HepG2 (cell line): ENCODE data around the gene INTS1. TPM values are rescaled to one million over a fixed set of nuclear protein-coding genes. Genes with fewer than 3 reads are reported as not detected.

Experiments used
- ARHGAP35 ChIP-seq: sonication (generic); formaldehyde crosslinking; IDR thresholded peaks from 2 replicates; pipeline ENCODE4 v1.9.0; 2022; ENCODE audit warnings: mild to moderate bottlenecking, inconsistent platforms, moderate library complexity, missing genetic modification reagents, borderline replicate concordance
- EED ChIP-seq: sonication (generic); formaldehyde crosslinking; IDR thresholded peaks from 2 replicates; pipeline ENCODE4 v1.5.0; 2020; ENCODE audit warnings: mild to moderate bottlenecking, missing genetic modification reagents
- FOSL2 ChIP-seq: sonication (generic); formaldehyde crosslinking; IDR thresholded peaks from 2 replicates; pipeline ENCODE4 v1.4.0; 2020; ENCODE audit warnings: missing genetic modification reagents
- GABPB1 ChIP-seq: IDR thresholded peaks from 2 replicates; pipeline ENCODE4 v1.6.1; 2016; ENCODE audit warnings: mild to moderate bottlenecking, missing genetic modification reagents, moderate library complexity, missing compliant biosample characterization
- HNRNPL ChIP-seq: fragments of 200-400 bp; formaldehyde crosslinking; IDR thresholded peaks from 2 replicates; pipeline ENCODE4 v1.6.1; 2017; ENCODE audit warnings: mild to moderate bottlenecking, low read depth, low read length
- MED1 ChIP-seq: sonication (generic); formaldehyde crosslinking; IDR thresholded peaks from 2 replicates; pipeline ENCODE4 v1.4.0; 2020; ENCODE audit warnings: missing genetic modification reagents
- NBN ChIP-seq: fragments of 450-650 bp; conservative IDR thresholded peaks from 2 replicates; pipeline ENCODE4 v1.6.1; 2017
- NKX3-1 ChIP-seq: sonication (generic); formaldehyde crosslinking; IDR thresholded peaks from 2 replicates; pipeline ENCODE4 v1.5.0; 2020; ENCODE audit warnings: missing genetic modification reagents
- RXRB ChIP-seq: IDR thresholded peaks from 2 replicates; pipeline ENCODE4 v1.6.1; 2016; ENCODE audit warnings: borderline replicate concordance, missing genetic modification reagents, missing compliant biosample characterization
- SIN3A ChIP-seq: IDR thresholded peaks from 2 replicates; pipeline ENCODE4 v1.6.1; 2011; ENCODE audit warnings: low read depth, mild to moderate bottlenecking, control low read depth, low read length, borderline replicate concordance
- SKI ChIP-seq: fragments of 450-650 bp; IDR thresholded peaks from one replicate; pipeline ENCODE4 v1.6.1; 2018; ENCODE audit warnings: mild to moderate bottlenecking; ENCODE audit not compliant: partially characterized antibody
- SNAPC4 ChIP-seq: sonication (generic); formaldehyde crosslinking; IDR thresholded peaks from 2 replicates; pipeline ENCODE4 v1.4.0; 2020; ENCODE audit warnings: mild to moderate bottlenecking, missing genetic modification reagents
- SRY ChIP-seq: sonication (generic); formaldehyde crosslinking; IDR thresholded peaks from 2 replicates; pipeline ENCODE4 v1.8.0; 2022; ENCODE audit warnings: mild to moderate bottlenecking, missing genetic modification reagents
- ZBTB20 ChIP-seq: sonication (generic); formaldehyde crosslinking; IDR thresholded peaks from 2 replicates; pipeline ENCODE4 v1.8.1; 2023; ENCODE audit warnings: missing genetic modification reagents, low read depth, mild to moderate bottlenecking, borderline replicate concordance
- ZFP41 ChIP-seq: sonication (generic); formaldehyde crosslinking; IDR thresholded peaks from 2 replicates; pipeline ENCODE4 v1.4.0; 2020; ENCODE audit warnings: mild to moderate bottlenecking, missing genetic modification reagents, borderline replicate concordance
- ZMAT5 ChIP-seq: sonication (generic); formaldehyde crosslinking; IDR thresholded peaks from 2 replicates; pipeline ENCODE4 v1.5.0; 2020; ENCODE audit warnings: mild to moderate bottlenecking, low read depth, missing genetic modification reagents, borderline replicate concordance
- ZNF224 ChIP-seq: sonication (generic); formaldehyde crosslinking; IDR thresholded peaks from 2 replicates; pipeline ENCODE4 v1.5.0; 2020; ENCODE audit warnings: mild to moderate bottlenecking, missing genetic modification reagents
- ZNF296 ChIP-seq: sonication (generic); formaldehyde crosslinking; conservative IDR thresholded peaks from 2 replicates; pipeline ENCODE4 v1.5.0; 2020; ENCODE audit warnings: mild to moderate bottlenecking, missing genetic modification reagents
- ZNF543 ChIP-seq: sonication (generic); formaldehyde crosslinking; IDR thresholded peaks from 2 replicates; pipeline ENCODE4 v1.4.0; 2020; ENCODE audit warnings: mild to moderate bottlenecking, missing genetic modification reagents
- ZNF770 ChIP-seq: sonication (generic); formaldehyde crosslinking; IDR thresholded peaks from 2 replicates; pipeline ENCODE4 v1.5.0; 2020; ENCODE audit warnings: mild to moderate bottlenecking, missing genetic modification reagents
- ZNF776 ChIP-seq: sonication (generic); formaldehyde crosslinking; IDR thresholded peaks from 2 replicates; pipeline ENCODE4 v1.4.0; 2020; ENCODE audit warnings: mild to moderate bottlenecking, missing genetic modification reagents
- ZNF878 ChIP-seq: sonication (generic); formaldehyde crosslinking; IDR thresholded peaks from 2 replicates; pipeline ENCODE4 v1.8.1; 2023; ENCODE audit warnings: mild to moderate bottlenecking, missing genetic modification reagents, moderate library complexity
- polyA plus RNA-seq, 8 experiments: library from polyadenylated mRNA; depleted of rRNA in 3 of 8; stranded (reverse) in 7 of 8; unstranded in 1 of 8; fragments of >200 nt; fragmentation: Illumina TruSeq in 4 of 8; extraction: Trizol in 4 of 8; gene quantifications; 2 replicates each; pipeline versions ENCODE4 v1.2.1 to v1.2.3, GENCODE V29; 2011 to 2016; ENCODE audit warnings: low read depth in 4 of 8, missing spikeins in 1 of 8, mixed read lengths in 1 of 8; ENCODE audit not compliant: insufficient read depth in 1 of 8
- total RNA-seq, 5 experiments: library from RNA; depleted of rRNA; stranded (reverse); fragments of >200 nt; fragmentation: Illumina TruSeq; extraction: Trizol; gene quantifications; 2 replicates each; pipeline ENCODE4 v1.2.3, GENCODE V29; 2016; ENCODE audit warnings: low read depth in 1 of 5

The INTS1 gene
- total and polyA plus RNA-seq, 2 of the 13 experiments (the other 11 are each of a cell fraction or from before 2014, with no cell fraction given) = 13.7 to 29.0 TPM

GRCh38 chr7:1531263-1531978, 27.2 kb upstream of the INTS1 start (continued):
- no peak for TF ChIP-seq SNAPC4 (CRISPR knock-in tag)
- TF ChIP-seq ZNF776 (CRISPR knock-in tag) = no peak
- peak; percentile 12; the same call in 1 of the 2 replicates for TF ChIP-seq ZNF770 (CRISPR knock-in tag)
- peak; percentile 56; the same call in 1 of the 2 replicates for TF ChIP-seq EED (CRISPR knock-in tag)
- no peak for TF ChIP-seq ZNF878 (CRISPR knock-in tag)
- peak; percentile 51; the same call in 1 of the 2 replicates for TF ChIP-seq GABPB1 (CRISPR knock-in tag)
- TF ChIP-seq HNRNPL = 0 out of 2 replicates have a peak, but pooled peaks have one; percentile 59
- peak; percentile 88; the same call in 1 of the 2 replicates for TF ChIP-seq ZNF296
- peak; percentile 45; the same call in 1 of the 2 replicates for TF ChIP-seq RXRB (CRISPR knock-in tag)
- TF ChIP-seq ZNF543 = 0 out of 2 replicates have a peak, but pooled peaks have one; percentile 10
- no peak for TF ChIP-seq ZFP41 (CRISPR knock-in tag)
- TF ChIP-seq SIN3A = peak; percentile 63; the same call in 1 of the 2 replicates
- TF ChIP-seq MED1 (CRISPR knock-in tag) = peak; percentile 57
- 0 out of 2 replicates have a peak, but pooled peaks have one; percentile 39 for TF ChIP-seq ARHGAP35
- TF ChIP-seq ZBTB20 = no peak
- TF ChIP-seq ZNF224 = peak; percentile 70; the same call in 1 of the 2 replicates
- TF ChIP-seq SKI = peak; percentile 64
- TF ChIP-seq FOSL2 (CRISPR knock-in tag) = peak; percentile 53; the same call in 1 of the 2 replicates
- TF ChIP-seq SRY (CRISPR knock-in tag) = peak; percentile 70
- TF ChIP-seq NBN = no peak
- TF ChIP-seq ZMAT5 (CRISPR knock-in tag) = 0 out of 2 replicates have a peak, but pooled peaks have one; percentile 76
- 0 out of 2 replicates have a peak, but pooled peaks have one; percentile 37 for TF ChIP-seq NKX3-1 (CRISPR knock-in tag)
